Measurements from ENCODE around the gene MEMO1.

The MEMO1 gene

GRCh38 chr2:31832363-31832762, 178.4 kb downstream of the MEMO1 start:
- Histone ChIP-seq H3K79me2 (ENCODE audit: control insufficient read depth, low read length) (no peaks in the 10 kb centered on the region), H3K4me1 (ENCODE audit: control insufficient read depth, low read length) (no peaks in the 10 kb centered on the region), H3F3A (ENCODE audit: control insufficient read depth, insufficient read depth) (no peaks in the 10 kb centered on the region), H3K4me3 (ENCODE audit: low read length) (no peak overlapping the region), H3K27me3 (ENCODE audit: control insufficient read depth, low read length) (no peaks in the 10 kb centered on the region), H3K4me2 (ENCODE audit: low read length) (no peak overlapping the region), H3K9me2 (replicated peaks; ENCODE audit: control insufficient read depth, low read length) (no peaks in the 10 kb centered on the region), H3K36me3 (ENCODE audit: control insufficient read depth, low read length) (no peaks in the 10 kb centered on the region), H3K27ac (ENCODE audit: low read depth, low read length) (no peak overlapping the region), H3K9me3 (ENCODE audit: control insufficient read depth, insufficient read depth, low read length) (peaks cover 4% of the 10 kb centered on the region; the same call in 1 of the 2 replicates), H4K20me1 (ENCODE audit: control insufficient read depth, insufficient read depth, low read depth, low read length) (no peaks in the 10 kb centered on the region)
- TF ChIP-seq CTCF (IDR thresholded peaks at IDR 0.05; ENCODE audit: low read depth, low read length, poor library complexity, severe bottlenecking), result no peak
- no peak for TF ChIP-seq EZH2phosphoT487 (IDR thresholded peaks at IDR 0.05; ENCODE audit: borderline replicate concordance, low read length)

GRCh38 chr2:31831585-31831984, 179.2 kb downstream of the MEMO1 start:
- Histone ChIP-seq H3K4me3 (ENCODE audit: low read length) (no peak overlapping the region), H3K79me2 (ENCODE audit: control insufficient read depth, low read length) (no peaks in the 10 kb centered on the region), H3K4me1 (ENCODE audit: control insufficient read depth, low read length) (no peaks in the 10 kb centered on the region), H3K4me2 (ENCODE audit: low read length) (no peak overlapping the region), H3F3A (ENCODE audit: control insufficient read depth, insufficient read depth) (no peaks in the 10 kb centered on the region), H3K27ac (ENCODE audit: low read depth, low read length) (no peak overlapping the region), H3K9me3 (ENCODE audit: control insufficient read depth, insufficient read depth, low read length) (peaks cover 4% of the 10 kb centered on the region; the same call in 1 of the 2 replicates), H3K36me3 (ENCODE audit: control insufficient read depth, low read length) (no peaks in the 10 kb centered on the region), H3K9me2 (replicated peaks; ENCODE audit: control insufficient read depth, low read length) (no peaks in the 10 kb centered on the region), H4K20me1 (ENCODE audit: control insufficient read depth, insufficient read depth, low read depth, low read length) (no peaks in the 10 kb centered on the region), H3K27me3 (ENCODE audit: control insufficient read depth, low read length) (no peaks in the 10 kb centered on the region)
- TF ChIP-seq CTCF (IDR thresholded peaks at IDR 0.05; ENCODE audit: low read depth, low read length, poor library complexity, severe bottlenecking), result no peak

- no peak overlapping the region for H3K4me3 ChIP-seq (ENCODE audit: low read length)
- H3F3A ChIP-seq (ENCODE audit: control insufficient read depth, insufficient read depth), result no peaks in the 10 kb centered on the region
- H3K27me3 ChIP-seq (ENCODE audit: control insufficient read depth, low read length), result no peaks in the 10 kb centered on the region
- H3K4me2 ChIP-seq (ENCODE audit: low read length), result no peak overlapping the region
- H4K20me1 ChIP-seq (ENCODE audit: control insufficient read depth, insufficient read depth, low read depth, low read length), result no peaks in the 10 kb centered on the region
- no peaks in the 10 kb centered on the region for H3K79me2 ChIP-seq (ENCODE audit: control insufficient read depth, low read length)
- no peaks in the 10 kb centered on the region for H3K4me1 ChIP-seq (ENCODE audit: control insufficient read depth, low read length)
- H3K36me3 ChIP-seq (ENCODE audit: control insufficient read depth, low read length), result no peaks in the 10 kb centered on the region
- peaks cover 4% of the 10 kb centered on the region; the same call in 1 of the 2 replicates for H3K9me3 ChIP-seq (ENCODE audit: control insufficient read depth, insufficient read depth, low read length)
- H3K27ac ChIP-seq (ENCODE audit: low read depth, low read length), result no peak overlapping the region
- no peaks in the 10 kb centered on the region for H3K9me2 ChIP-seq (replicated peaks; ENCODE audit: control insufficient read depth, low read length)
- TF ChIP-seq EZH2phosphoT487 (IDR thresholded peaks at IDR 0.05; ENCODE audit: borderline replicate concordance, low read length) (no peak), CTCF (IDR thresholded peaks at IDR 0.05; ENCODE audit: low read depth, low read length, poor library complexity, severe bottlenecking) (no peak)
These were observed 181.9 kb downstream of the MEMO1 start for GRCh38 chr2:31828891-31829290.

GRCh38 chr2:31823558-31823957, 187.2 kb downstream of the MEMO1 start:
- Histone ChIP-seq H3K36me3 (ENCODE audit: control insufficient read depth, low read length) (no peaks in the 10 kb centered on the region), H4K20me1 (ENCODE audit: control insufficient read depth, insufficient read depth, low read depth, low read length) (no peaks in the 10 kb centered on the region), H3K4me2 (ENCODE audit: low read length) (no peak overlapping the region), H3K79me2 (ENCODE audit: control insufficient read depth, low read length) (no peaks in the 10 kb centered on the region), H3K4me3 (ENCODE audit: low read length) (no peak overlapping the region), H3F3A (ENCODE audit: control insufficient read depth, insufficient read depth) (no peaks in the 10 kb centered on the region), H3K9me2 (replicated peaks; ENCODE audit: control insufficient read depth, low read length) (no peaks in the 10 kb centered on the region), H3K27ac (ENCODE audit: low read depth, low read length) (no peak overlapping the region), H3K4me1 (ENCODE audit: control insufficient read depth, low read length) (no peaks in the 10 kb centered on the region), H3K27me3 (ENCODE audit: control insufficient read depth, low read length) (no peaks in the 10 kb centered on the region), H3K9me3 (ENCODE audit: control insufficient read depth, insufficient read depth, low read length) (peaks cover 10% of the 10 kb centered on the region; the same call in 1 of the 2 replicates)
- TF ChIP-seq EZH2phosphoT487 (IDR thresholded peaks at IDR 0.05; ENCODE audit: borderline replicate concordance, low read length) (no peak), CTCF (IDR thresholded peaks at IDR 0.05; ENCODE audit: low read depth, low read length, poor library complexity, severe bottlenecking) (no peak)
